Retinal pigment epithelial cell (primary cell): ENCODE data around the gene PDPK1.
A peak's percentile ranks its signal among the peaks of the same experiment; 100 is the strongest.

Experiments used
- DNase-seq: peaks from one replicate; pipeline ENCODE4 v3.0.0-alpha.2; 2010; ENCODE audit warnings: low read depth
- H3K4me3 ChIP-seq: 2 replicates; pipeline ENCODE4 v1.5.1; 2011; ENCODE audit warnings: mild to moderate bottlenecking, low read length, control low read depth, moderate library complexity
- TF ChIP-seq, protein P1 (sequence below): conservative IDR thresholded peaks from 2 replicates; pipeline ENCODE4 v1.5.1; 2011; ENCODE audit warnings: low read depth, low read length, control low read depth, inconsistent platforms

PDPK1 gene

DNA sequence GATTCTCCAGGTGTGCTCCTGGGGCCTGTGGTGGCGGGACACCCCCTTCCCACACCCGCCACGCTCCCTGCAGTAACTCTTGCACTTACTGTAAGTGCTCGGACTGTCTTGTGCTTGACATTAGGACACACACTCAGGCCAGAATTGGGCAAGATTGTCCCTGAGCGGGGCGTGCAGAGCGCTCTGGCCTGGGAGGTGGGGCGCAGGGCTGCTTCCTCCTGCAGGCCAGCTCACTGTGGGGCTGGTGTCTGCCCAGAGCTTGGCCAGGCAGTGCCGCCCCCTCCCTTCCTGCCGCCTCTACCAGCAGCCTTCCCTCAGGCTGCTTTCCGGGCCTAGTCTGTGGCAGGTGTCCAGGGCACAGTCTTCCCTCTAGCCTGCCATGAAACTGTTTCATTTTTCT lies 30.2 kb upstream of the PDPK1 start:
- no peak for DNase-seq
- no peak overlapping the region for H3K4me3 ChIP-seq

GRCh38 chr16:2508722-2509400 lies 29.0 kb upstream of the PDPK1 start:
- no peak for DNase-seq
- TF ChIP-seq, protein P1, sequence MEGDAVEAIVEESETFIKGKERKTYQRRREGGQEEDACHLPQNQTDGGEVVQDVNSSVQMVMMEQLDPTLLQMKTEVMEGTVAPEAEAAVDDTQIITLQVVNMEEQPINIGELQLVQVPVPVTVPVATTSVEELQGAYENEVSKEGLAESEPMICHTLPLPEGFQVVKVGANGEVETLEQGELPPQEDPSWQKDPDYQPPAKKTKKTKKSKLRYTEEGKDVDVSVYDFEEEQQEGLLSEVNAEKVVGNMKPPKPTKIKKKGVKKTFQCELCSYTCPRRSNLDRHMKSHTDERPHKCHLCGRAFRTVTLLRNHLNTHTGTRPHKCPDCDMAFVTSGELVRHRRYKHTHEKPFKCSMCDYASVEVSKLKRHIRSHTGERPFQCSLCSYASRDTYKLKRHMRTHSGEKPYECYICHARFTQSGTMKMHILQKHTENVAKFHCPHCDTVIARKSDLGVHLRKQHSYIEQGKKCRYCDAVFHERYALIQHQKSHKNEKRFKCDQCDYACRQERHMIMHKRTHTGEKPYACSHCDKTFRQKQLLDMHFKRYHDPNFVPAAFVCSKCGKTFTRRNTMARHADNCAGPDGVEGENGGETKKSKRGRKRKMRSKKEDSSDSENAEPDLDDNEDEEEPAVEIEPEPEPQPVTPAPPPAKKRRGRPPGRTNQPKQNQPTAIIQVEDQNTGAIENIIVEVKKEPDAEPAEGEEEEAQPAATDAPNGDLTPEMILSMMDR, result no peak
- H3K4me3 ChIP-seq, result no peak overlapping the region

More for the DNA sequence above, 30.2 kb upstream of the PDPK1 start:
- TF ChIP-seq, protein P1, result no peak

- no peak overlapping the region for H3K4me3 ChIP-seq
- TF ChIP-seq, protein P1, result no peak
- DNase-seq, result no peak
Measured at GRCh38 chr16:2511128-2511800, 26.6 kb upstream of the PDPK1 start.

DNA sequence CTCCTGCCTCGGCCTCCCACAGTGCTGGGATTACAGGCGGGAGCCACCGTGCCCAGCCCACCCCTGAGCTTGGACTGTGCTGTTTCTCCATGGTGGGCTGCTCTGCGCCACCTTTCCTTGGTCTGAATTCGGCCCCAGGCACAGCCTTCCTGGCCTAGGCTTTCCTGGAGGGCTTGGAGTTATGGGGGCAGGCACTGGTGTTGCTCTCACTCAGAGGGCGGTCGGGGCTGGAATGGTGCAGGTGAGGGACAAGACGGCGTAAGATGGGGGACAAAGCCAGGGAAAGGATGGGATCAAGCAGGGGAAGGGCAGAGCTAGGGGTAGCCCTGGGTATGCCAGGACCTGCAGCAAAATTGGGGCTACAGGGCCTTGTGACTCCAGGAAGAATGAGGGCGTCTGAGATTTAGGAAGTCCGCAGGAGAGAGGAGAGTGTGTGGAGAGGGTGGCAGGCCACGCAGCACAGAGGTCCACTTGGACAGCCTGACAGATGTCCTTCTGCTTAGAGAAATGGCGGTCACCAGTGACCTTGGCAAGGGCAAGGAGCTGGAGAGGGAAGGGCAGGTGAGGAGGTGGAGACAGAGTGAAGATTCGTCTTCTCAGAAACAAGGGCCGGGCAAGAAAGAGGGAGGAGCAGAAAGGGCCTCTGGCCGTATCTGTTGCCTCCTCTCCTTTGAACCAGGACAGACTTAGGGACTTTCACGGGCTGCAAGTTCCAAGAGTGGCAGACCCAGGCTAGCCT lies 25.7 kb upstream of the PDPK1 start:
- DNase-seq, result no peak
- H3K4me3 ChIP-seq, result no peak overlapping the region
- TF ChIP-seq, protein P1, result no peak

- TF ChIP-seq, protein P1, result peak; percentile 12
- H3K4me3 ChIP-seq, result peak overlapping the region; percentile 37
- DNase-seq, result no peak
Measured at GRCh38 chr16:2512735-2513404, 25.0 kb upstream of the PDPK1 start.

- peak; percentile 62 for DNase-seq
- peak within 1 kb of the TSS; percentile 91 for H3K4me3 ChIP-seq
- TF ChIP-seq, protein P1, result no peak
Measured at GRCh38 chr16:2513405-2514332, 24.2 kb upstream of the PDPK1 start, which contains the start of gene ATP6V0C. ATP6V0C (plus strand) TSS chr16:2513952; CDS start chr16:2514104, 152 bp downstream.
